MCF 10A (cell line): ENCODE data around the gene GALNT14. TPM values are rescaled to one million over a fixed set of nuclear protein-coding genes. Genes with fewer than 3 reads are reported as not detected.

Experiments
- BruUV-seq: library from RNA; stranded (reverse); fragments of 400-500 nt; replicated peaks from 2 replicates; lab custom pipeline; 2021; lab: Mats Ljungman, UMichigan
- CTCF ChIA-PET: fragments of 300-600 bp; sonication (Branson Sonifier 250); formaldehyde crosslinking; extraction: SDS; loops from one replicate; lab custom pipeline; 2021; ENCODE audit warnings: antibody characterized with exemption, inconsistent platforms; lab: Yijun Ruan, JAX
- POLR2A ChIA-PET: fragments of 300-600, 350-650 bp; sonication (Branson Sonifier 250); formaldehyde crosslinking; extraction: SDS; loops from one replicate; lab custom pipeline; 2020; ENCODE audit warnings: antibody characterized with exemption, inconsistent platforms; lab: Yijun Ruan, JAX
- DNase-seq: peaks from one replicate; pipeline ENCODE4 v3.0.0-alpha.2; 2018; ENCODE audit not compliant: unreplicated experiment
- H3K27ac Mint-ChIP-seq: one replicate; pipeline ENCODE4 v1.8.0; 2022; ENCODE audit warnings: mild to moderate bottlenecking, low read depth, mixed read lengths; ENCODE audit not compliant: unreplicated experiment
- H3K27me3 Mint-ChIP-seq: one replicate; pipeline ENCODE4 v1.8.0; 2022; ENCODE audit warnings: mixed read lengths; ENCODE audit not compliant: insufficient read depth, unreplicated experiment
- H3K36me3 Mint-ChIP-seq: one replicate; pipeline ENCODE4 v1.8.0; 2022; ENCODE audit warnings: mild to moderate bottlenecking, moderate library complexity, mixed read lengths; ENCODE audit not compliant: insufficient read depth, unreplicated experiment
- H3K4me1 Mint-ChIP-seq: one replicate; pipeline ENCODE4 v1.8.0; 2022; ENCODE audit warnings: mixed read lengths; ENCODE audit not compliant: insufficient read depth, unreplicated experiment
- H3K4me3 Mint-ChIP-seq: one replicate; pipeline ENCODE4 v1.8.0; 2022; ENCODE audit warnings: mild to moderate bottlenecking, moderate library complexity, mixed read lengths; ENCODE audit not compliant: unreplicated experiment
- H3K9me3 Mint-ChIP-seq: one replicate; pipeline ENCODE4 v1.8.0; 2022; ENCODE audit warnings: mixed read lengths; ENCODE audit not compliant: unreplicated experiment
- CTCF ChIP-seq: fragments of 200-600 bp; IDR thresholded peaks from one replicate; pipeline ENCODE4 v1.8.0; 2022; ENCODE audit warnings: antibody characterized with exemption, mild to moderate bottlenecking; ENCODE audit not compliant: unreplicated experiment
- intact Hi-C: fragments of 100-400 bp; cut with micrococcal nuclease; formaldehyde crosslinking; loops from 2 replicates; pipeline ENCODE4 v1.14.1; 2022
- total RNA-seq: library from RNA; stranded (reverse); gene quantifications from 2 replicates; pipeline ENCODE4 v1.2.3, GENCODE V29; 2022

The GALNT14 gene
- total RNA-seq, 1 experiment from 2014 or later: 4.6 TPM

DNA sequence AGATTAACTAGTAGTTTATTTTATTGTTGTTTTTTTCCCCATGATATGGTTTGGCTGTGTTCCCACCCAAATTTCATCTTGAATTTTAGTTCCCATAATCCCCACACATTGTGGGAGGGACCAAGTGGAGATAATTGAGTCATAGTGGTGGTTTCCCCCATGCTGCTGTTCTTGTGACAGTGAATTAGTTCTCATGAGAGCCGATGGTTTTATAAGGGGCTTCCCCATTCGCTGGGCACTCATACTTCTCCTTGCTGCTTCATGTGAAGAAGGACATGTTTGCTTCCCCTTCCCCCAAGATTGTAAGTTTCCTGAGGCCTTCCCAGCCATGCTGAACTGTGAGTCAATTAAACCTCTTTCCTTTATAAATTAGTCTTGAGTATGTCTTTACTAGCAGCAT, 36.5 kb downstream of the GALNT14 start:
- CTCF ChIA-PET: interaction anchor here (0.7 kb wide), 1 partner anchor 23 kb away, joined by 3 read pairs; no protein-coding TSS in a partner anchor
- DNase-seq: no peak
- intact Hi-C loops: no loop called here
- BruUV-seq: no TSS peak
- Mint-ChIP-seq H3K36me3 (no peaks in the 10 kb centered on the region), H3K4me1 (no peaks in the 10 kb centered on the region), H3K4me3 (no peak overlapping the region), H3K27me3 (no peaks in the 10 kb centered on the region), H3K9me3 (no peaks in the 10 kb centered on the region), H3K27ac (no peak overlapping the region)
- no peak for TF ChIP-seq CTCF
- POLR2A ChIA-PET: no interaction called here

DNA sequence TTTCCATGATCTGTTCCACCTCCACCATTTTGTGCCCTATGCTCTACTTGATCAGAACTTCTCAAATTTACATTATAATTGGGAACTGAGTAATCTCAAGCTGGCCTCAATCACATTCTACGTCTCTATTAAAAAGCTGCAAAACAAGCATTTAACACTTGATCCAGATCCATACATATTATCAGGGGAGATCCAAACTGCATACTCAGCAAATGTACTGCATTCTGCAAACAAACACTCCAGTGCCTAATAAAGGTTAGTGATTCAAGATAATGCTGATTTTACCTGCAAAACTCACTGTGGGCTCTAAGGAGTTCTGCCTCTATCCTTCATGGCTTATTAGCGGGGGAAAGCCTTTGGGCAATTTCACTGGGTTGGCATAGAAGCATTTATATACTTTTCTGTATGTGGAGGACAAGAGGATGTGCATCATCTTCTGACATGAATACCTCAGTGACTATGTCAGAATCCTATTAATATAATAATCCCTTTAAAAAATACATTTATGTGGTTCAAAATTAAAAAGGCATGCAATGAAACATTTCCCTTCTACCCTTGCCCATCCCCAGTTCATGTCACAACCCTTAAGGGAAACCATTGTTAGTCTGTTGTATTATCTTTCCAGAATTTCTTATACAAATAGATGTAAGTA, 40.2 kb downstream of the GALNT14 start:
- H3K36me3 Mint-ChIP-seq: no peaks in the 10 kb centered on the region
- H3K4me3 Mint-ChIP-seq: no peak overlapping the region
- H3K27me3 Mint-ChIP-seq: no peaks in the 10 kb centered on the region
- POLR2A ChIA-PET: no interaction called here
- no peak for DNase-seq
- CTCF ChIA-PET: no interaction called here
- no TSS peak for BruUV-seq
- no peak for TF ChIP-seq CTCF
- intact Hi-C loops: no loop called here
- no peak overlapping the region for H3K27ac Mint-ChIP-seq
- no peaks in the 10 kb centered on the region for H3K9me3 Mint-ChIP-seq
- H3K4me1 Mint-ChIP-seq: no peaks in the 10 kb centered on the region

DNA sequence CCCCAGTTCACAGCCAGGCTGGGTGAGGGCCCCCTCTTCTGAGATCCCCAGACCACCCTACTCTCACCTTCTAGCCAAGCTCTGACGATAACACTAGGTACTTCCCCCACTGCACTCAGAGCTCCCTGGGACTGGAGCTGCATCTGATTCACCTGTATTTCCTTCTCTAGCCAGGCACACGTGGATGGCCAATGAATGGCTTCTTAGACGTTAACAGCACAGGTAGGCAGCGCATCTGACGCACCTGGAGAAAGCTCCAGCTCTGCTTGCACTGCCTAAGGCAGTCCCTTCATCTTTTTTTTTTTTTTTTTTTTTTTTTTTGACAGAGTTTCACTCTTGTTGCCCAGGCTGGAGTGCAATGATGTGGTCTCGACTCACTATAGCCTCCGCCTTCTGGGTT, 48.1 kb downstream of the GALNT14 start:
- no peak overlapping the region for H3K27ac Mint-ChIP-seq
- H3K4me3 Mint-ChIP-seq: no peak overlapping the region
- no TSS peak for BruUV-seq
- ChIA-PET POLR2A (interaction anchor here (0.6 kb wide), 1 partner anchor 13 kb away, joined by 3 read pairs; no protein-coding TSS in a partner anchor), CTCF (interaction anchor here (0.9 to 1.5 kb wide), 4 partner anchors 24 to 243 kb away, joined by 3 to 4 read pairs (median 3); no protein-coding TSS in a partner anchor)
- no peaks in the 10 kb centered on the region for H3K36me3 Mint-ChIP-seq
- H3K27me3 Mint-ChIP-seq: no peaks in the 10 kb centered on the region
- H3K4me1 Mint-ChIP-seq: no peaks in the 10 kb centered on the region
- DNase-seq: no peak
- no peak for TF ChIP-seq CTCF
- no peaks in the 10 kb centered on the region for H3K9me3 Mint-ChIP-seq
- intact Hi-C loops: no loop called here

DNA sequence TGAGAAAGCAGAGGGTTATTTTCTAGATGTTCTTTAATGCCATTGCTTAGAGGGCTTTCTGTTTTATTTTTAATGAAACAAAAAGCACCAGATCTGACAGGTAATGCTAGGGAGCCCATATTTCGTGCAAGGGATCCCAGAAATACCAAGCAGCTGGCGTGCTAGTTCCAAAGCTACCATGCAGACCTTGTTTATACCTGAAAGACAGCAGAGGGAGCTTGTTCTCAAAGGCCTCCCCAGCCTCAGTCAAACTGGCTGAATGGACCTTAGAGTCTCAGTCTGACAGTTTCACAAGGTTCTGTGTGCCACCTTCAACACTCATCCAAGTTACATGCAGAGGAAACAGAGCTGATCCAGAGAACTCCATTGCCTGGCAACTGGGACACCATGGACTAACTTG, 48.6 kb downstream of the GALNT14 start:
- no TSS peak for BruUV-seq
- intact Hi-C loops: no loop called here
- CTCF ChIA-PET: interaction anchor here (0.9 to 1.5 kb wide), 4 partner anchors 25 to 243 kb away, joined by 3 to 4 read pairs (median 3); no protein-coding TSS in a partner anchor

More for the DNA sequence above, 48.6 kb downstream of the GALNT14 start:
- POLR2A ChIA-PET: interaction anchor here (0.7 kb wide), 1 partner anchor 30 kb away, joined by 3 read pairs; no protein-coding TSS in a partner anchor
- no peak for TF ChIP-seq CTCF
- H3K27me3 Mint-ChIP-seq: no peaks in the 10 kb centered on the region
- no peaks in the 10 kb centered on the region for H3K36me3 Mint-ChIP-seq
- no peak overlapping the region for H3K4me3 Mint-ChIP-seq
- H3K27ac Mint-ChIP-seq: no peak overlapping the region
- no peaks in the 10 kb centered on the region for H3K4me1 Mint-ChIP-seq
- no peak for DNase-seq
- no peaks in the 10 kb centered on the region for H3K9me3 Mint-ChIP-seq
